ENCODE data around the gene SCN5A.

DNA sequence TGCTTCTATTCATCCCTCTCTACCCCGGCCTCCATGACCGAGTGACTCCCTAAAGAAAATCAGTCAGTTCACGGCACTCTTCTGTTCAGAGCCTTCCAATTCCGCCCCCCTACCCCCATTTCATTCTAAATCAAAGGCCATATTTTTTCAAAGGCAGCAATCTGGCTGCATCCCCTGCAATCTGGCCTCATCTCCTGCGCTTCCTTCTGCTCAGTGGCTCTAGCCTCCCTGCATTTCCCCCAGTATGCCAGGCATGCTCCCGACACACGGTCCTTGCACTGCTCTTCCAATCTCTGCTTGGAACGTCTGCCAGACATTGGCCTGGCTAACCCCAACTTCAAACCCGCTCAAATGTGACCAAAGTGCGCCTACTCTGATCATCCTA lies 85.6 kb downstream of the SCN5A start:
- TF ChIP-seq, protein P1, sequence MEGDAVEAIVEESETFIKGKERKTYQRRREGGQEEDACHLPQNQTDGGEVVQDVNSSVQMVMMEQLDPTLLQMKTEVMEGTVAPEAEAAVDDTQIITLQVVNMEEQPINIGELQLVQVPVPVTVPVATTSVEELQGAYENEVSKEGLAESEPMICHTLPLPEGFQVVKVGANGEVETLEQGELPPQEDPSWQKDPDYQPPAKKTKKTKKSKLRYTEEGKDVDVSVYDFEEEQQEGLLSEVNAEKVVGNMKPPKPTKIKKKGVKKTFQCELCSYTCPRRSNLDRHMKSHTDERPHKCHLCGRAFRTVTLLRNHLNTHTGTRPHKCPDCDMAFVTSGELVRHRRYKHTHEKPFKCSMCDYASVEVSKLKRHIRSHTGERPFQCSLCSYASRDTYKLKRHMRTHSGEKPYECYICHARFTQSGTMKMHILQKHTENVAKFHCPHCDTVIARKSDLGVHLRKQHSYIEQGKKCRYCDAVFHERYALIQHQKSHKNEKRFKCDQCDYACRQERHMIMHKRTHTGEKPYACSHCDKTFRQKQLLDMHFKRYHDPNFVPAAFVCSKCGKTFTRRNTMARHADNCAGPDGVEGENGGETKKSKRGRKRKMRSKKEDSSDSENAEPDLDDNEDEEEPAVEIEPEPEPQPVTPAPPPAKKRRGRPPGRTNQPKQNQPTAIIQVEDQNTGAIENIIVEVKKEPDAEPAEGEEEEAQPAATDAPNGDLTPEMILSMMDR (conservative IDR thresholded peaks at IDR 0.05 in 1 of 2, IDR thresholded peaks at IDR 0.05 in 1 of 2; ENCODE audit: extremely low read depth in 1 of 2, insufficient read depth in 1 of 2, low read depth in 1 of 2, low read length in 2 of 2): no peak
- TF ChIP-seq EZH2 (IDR thresholded peaks at IDR 0.05; ENCODE audit: borderline replicate concordance, low read length): no peak

All from mammary epithelial cell (primary cell).